Stimulated activated naive B cell treated with anti-CD40 and anti-IgM and Interleukin-4, amounts not matched to agents 10 μg/mL and 1 μg/mL and 100 μg/mL, for 72 hours (primary cell): ENCODE data around the gene ZNF700.
"Not testable (repeated sequence)": the region's sequence is repeated elsewhere in the genome, so short reads cannot be mapped to it uniquely, and the experiment has no call there.

Experiments used
- ATAC-seq, 2 donors: fragments of 150-1000 bp; cut with Tn5 transposase; replicated peaks; 2 replicates each; pipeline ENCODE4 v1.10.0; 2021; ENCODE audit warnings: moderate library complexity in 1 of 2
- DNase-seq: peaks from one replicate; pipeline ENCODE4 v3.0.0; 2021
- H3K27ac Mint-ChIP-seq: one replicate; pipeline ENCODE4 v1.8.0; 2022; ENCODE audit warnings: mild to moderate bottlenecking, mixed read lengths
- H3K27me3 Mint-ChIP-seq, 2 donors: one replicate each; pipeline ENCODE4 v1.8.0; 2022; ENCODE audit warnings: mixed read lengths in 2 of 2
- H3K36me3 Mint-ChIP-seq, 2 donors: one replicate each; pipeline ENCODE4 v1.8.0; 2022; ENCODE audit warnings: mixed read lengths in 2 of 2, mild to moderate bottlenecking in 1 of 2
- H3K4me1 Mint-ChIP-seq, 2 donors: one replicate each; pipeline ENCODE4 v1.8.0; 2022; ENCODE audit warnings: mixed read lengths in 2 of 2, mild to moderate bottlenecking in 1 of 2
- H3K4me3 Mint-ChIP-seq, 2 donors: one replicate each; pipeline ENCODE4 v1.8.0; 2022; ENCODE audit warnings: mild to moderate bottlenecking in 2 of 2, mixed read lengths in 2 of 2, moderate library complexity in 1 of 2
- H3K9me3 Mint-ChIP-seq, 2 donors: one replicate each; pipeline ENCODE4 v1.8.0; 2022; ENCODE audit warnings: mixed read lengths in 2 of 2, mild to moderate bottlenecking in 1 of 2

Gene ZNF700

GRCh38 chr19:11914417-11915051 lies 10.4 kb upstream of the ZNF700 start:
- H3K27ac Mint-ChIP-seq, H3K36me3 Mint-ChIP-seq, H3K4me3 Mint-ChIP-seq, H3K27me3 Mint-ChIP-seq, ATAC-seq, DNase-seq, H3K4me1 Mint-ChIP-seq: not testable (repeated sequence)
- peaks cover 9 to 13% of the 10 kb centered on the region in 2 donors for H3K9me3 Mint-ChIP-seq

GRCh38 chr19:11921852-11922495 lies 2.9 kb upstream of the ZNF700 start:
- DNase-seq (no peak), ATAC-seq (no peak)
- peaks cover 0 to 3% of the 10 kb centered on the region in 2 donors for H3K27me3 Mint-ChIP-seq
- H3K4me1 Mint-ChIP-seq, result peaks cover 22 to 34% of the 10 kb centered on the region in 2 donors
- no peak overlapping the region for H3K4me3 Mint-ChIP-seq
- H3K36me3 Mint-ChIP-seq, result peaks cover 5 to 11% of the 10 kb centered on the region in 2 donors
- no peaks in the 10 kb centered on the region for H3K9me3 Mint-ChIP-seq
- H3K27ac Mint-ChIP-seq, result no peak overlapping the region

DNA sequence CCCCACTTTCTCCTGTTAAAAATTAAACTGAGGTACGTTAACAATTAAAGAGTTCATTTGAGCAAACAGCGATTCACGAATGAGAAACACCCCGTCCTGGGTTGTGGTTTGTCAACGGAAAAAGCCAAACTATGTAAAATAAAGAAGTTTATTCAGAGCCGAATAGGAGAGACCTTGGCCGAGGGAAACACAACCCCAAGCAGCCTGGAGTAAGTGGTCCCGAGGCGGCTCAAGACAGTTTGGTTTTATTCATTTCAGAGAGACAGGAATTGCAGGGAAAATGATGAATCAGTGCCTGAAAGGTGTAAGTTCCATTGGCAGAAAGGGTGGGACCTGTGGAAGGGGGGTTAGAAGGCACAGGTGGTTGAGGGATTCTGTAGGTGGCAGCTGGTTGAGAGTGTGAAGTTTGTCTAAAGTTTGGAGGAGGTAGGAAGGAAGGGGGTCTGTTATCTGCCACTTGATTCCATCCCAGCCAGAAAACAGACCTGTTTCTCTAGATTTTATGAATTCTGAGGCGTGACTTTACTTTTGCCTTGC lies 812 bp downstream of the ZNF700 start:
- H3K9me3 Mint-ChIP-seq, ATAC-seq, H3K27me3 Mint-ChIP-seq, DNase-seq: not testable (repeated sequence)
- Mint-ChIP-seq H3K36me3 (peaks cover 5 to 26% of the 10 kb centered on the region in 2 donors), H3K4me1 (peaks cover 34 to 55% of the 10 kb centered on the region in 2 donors), H3K27ac (peak overlapping the region; percentile 100), H3K4me3 (peak overlapping the region; percentile 89 to 95)

- no peak for DNase-seq
- H3K9me3 Mint-ChIP-seq, result peaks cover 0 to 3% of the 10 kb centered on the region in 2 donors
- H3K4me3 Mint-ChIP-seq, result no peak overlapping the region
- H3K27ac Mint-ChIP-seq, result no peak overlapping the region
- H3K27me3 Mint-ChIP-seq, result peaks cover 0 to 3% of the 10 kb centered on the region in 2 donors
- ATAC-seq, result no peak
- H3K36me3 Mint-ChIP-seq, result peaks cover 12 to 32% of the 10 kb centered on the region in 2 donors
- H3K4me1 Mint-ChIP-seq, result peaks cover 40 to 64% of the 10 kb centered on the region in 2 donors
Measured at GRCh38 chr19:11927227-11927626, 2.3 kb downstream of the ZNF700 start.

- ATAC-seq (peak in 1 of 2 donors; percentile 42), DNase-seq (no peak)
- Mint-ChIP-seq H3K4me3 (peak overlapping the region in 1 of 2 donors; percentile 1), H3K36me3 (peaks cover 21 to 43% of the 10 kb centered on the region in 2 donors), H3K27me3 (no peaks in the 10 kb centered on the region), H3K27ac (peak overlapping the region; percentile 65), H3K9me3 (peaks cover 0 to 5% of the 10 kb centered on the region in 2 donors), H3K4me1 (peaks cover 26 to 39% of the 10 kb centered on the region in 2 donors)
Measured at GRCh38 chr19:11931051-11931450, 6.1 kb downstream of the ZNF700 start.

DNA sequence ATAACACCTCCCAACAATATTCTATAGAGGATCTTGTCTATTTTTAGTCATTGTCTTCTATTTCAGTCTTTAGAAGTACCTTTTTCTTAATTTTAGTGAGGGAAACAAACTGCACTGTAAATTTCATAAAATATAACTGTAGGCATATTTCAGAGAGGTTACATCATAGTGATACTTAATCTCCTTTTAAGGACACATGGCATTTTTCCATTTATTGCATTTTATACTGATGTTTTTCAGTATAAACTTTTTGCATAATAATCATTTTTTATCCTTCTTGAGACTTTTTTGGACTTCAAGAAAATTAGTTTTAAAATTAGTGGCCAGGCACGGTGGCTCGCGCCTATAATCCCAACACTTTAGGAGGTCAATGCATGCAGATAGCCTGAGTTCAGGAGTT lies 6.6 kb downstream of the ZNF700 start:
- Mint-ChIP-seq H3K27me3 (no peaks in the 10 kb centered on the region), H3K4me1 (peaks cover 27 to 38% of the 10 kb centered on the region in 2 donors), H3K27ac (no peak overlapping the region), H3K36me3 (peaks cover 24 to 46% of the 10 kb centered on the region in 2 donors), H3K4me3 (no peak overlapping the region), H3K9me3 (peaks cover 4 to 8% of the 10 kb centered on the region in 2 donors)
- DNase-seq, result no peak
- ATAC-seq, result no peak

- peaks cover 51 to 58% of the 10 kb centered on the region in 2 donors for H3K36me3 Mint-ChIP-seq
- H3K27ac Mint-ChIP-seq, ATAC-seq, H3K27me3 Mint-ChIP-seq, DNase-seq, H3K4me3 Mint-ChIP-seq: not testable (repeated sequence)
- H3K4me1 Mint-ChIP-seq, result peaks cover 12% of the 10 kb centered on the region in 2 donors
- H3K9me3 Mint-ChIP-seq, result peaks cover 7 to 10% of the 10 kb centered on the region in 2 donors
Measured at GRCh38 chr19:11935829-11936228, 10.9 kb downstream of the ZNF700 start.

- Mint-ChIP-seq H3K9me3 (peaks cover 18% of the 10 kb centered on the region in 2 donors), H3K36me3 (peaks cover 59 to 70% of the 10 kb centered on the region in 2 donors), H3K4me1 (peaks cover 13 to 17% of the 10 kb centered on the region in 2 donors), H3K27ac (peak overlapping the region; percentile 14)
- ATAC-seq, DNase-seq, H3K4me3 Mint-ChIP-seq, H3K27me3 Mint-ChIP-seq: not testable (repeated sequence)
Measured at GRCh38 chr19:11938383-11938782, 13.5 kb downstream of the ZNF700 start.

GRCh38 chr19:11941361-11941887 lies 16.5 kb downstream of the ZNF700 start:
- Mint-ChIP-seq H3K36me3 (peaks cover 71 to 85% of the 10 kb centered on the region in 2 donors), H3K9me3 (peaks cover 19 to 31% of the 10 kb centered on the region in 2 donors), H3K4me1 (peaks cover 11 to 13% of the 10 kb centered on the region in 2 donors), H3K27ac (peak overlapping the region; percentile 51)
- not testable (repeated sequence) for H3K4me3 Mint-ChIP-seq, H3K27me3 Mint-ChIP-seq, ATAC-seq, DNase-seq

- DNase-seq (peak; percentile 48), ATAC-seq (peak; percentile 73 to 92)
- Mint-ChIP-seq H3K36me3 (peaks cover 72 to 87% of the 10 kb centered on the region in 2 donors), H3K27me3 (no peaks in the 10 kb centered on the region), H3K4me1 (peaks cover 9 to 13% of the 10 kb centered on the region in 2 donors), H3K27ac (peak overlapping the region; percentile 85), H3K9me3 (peaks cover 19 to 33% of the 10 kb centered on the region in 2 donors), H3K4me3 (peak overlapping the region in 1 of 2 donors; percentile 39)
Measured at GRCh38 chr19:11942008-11942842, 17.3 kb downstream of the ZNF700 start.

DNA sequence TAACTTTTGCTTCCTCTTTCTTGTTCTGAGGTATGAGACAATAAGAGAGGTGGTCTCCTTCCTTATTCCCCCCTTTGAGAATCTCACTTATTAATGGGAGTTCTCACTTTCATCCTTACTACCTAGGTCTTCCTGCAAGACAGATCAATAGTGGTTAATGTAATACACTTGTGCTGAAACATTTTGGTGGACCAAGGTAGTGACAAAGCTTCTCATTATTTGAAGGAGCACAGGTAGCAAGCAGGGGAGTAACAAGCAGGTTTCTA lies 17.9 kb downstream of the ZNF700 start:
- Mint-ChIP-seq H3K9me3 (peaks cover 19 to 34% of the 10 kb centered on the region in 2 donors), H3K27ac (peak overlapping the region; percentile 79), H3K27me3 (no peaks in the 10 kb centered on the region), H3K36me3 (peaks cover 74 to 87% of the 10 kb centered on the region in 2 donors), H3K4me1 (peaks cover 9 to 13% of the 10 kb centered on the region in 2 donors), H3K4me3 (no peak overlapping the region)
- no peak for ATAC-seq
- DNase-seq, result no peak

DNA sequence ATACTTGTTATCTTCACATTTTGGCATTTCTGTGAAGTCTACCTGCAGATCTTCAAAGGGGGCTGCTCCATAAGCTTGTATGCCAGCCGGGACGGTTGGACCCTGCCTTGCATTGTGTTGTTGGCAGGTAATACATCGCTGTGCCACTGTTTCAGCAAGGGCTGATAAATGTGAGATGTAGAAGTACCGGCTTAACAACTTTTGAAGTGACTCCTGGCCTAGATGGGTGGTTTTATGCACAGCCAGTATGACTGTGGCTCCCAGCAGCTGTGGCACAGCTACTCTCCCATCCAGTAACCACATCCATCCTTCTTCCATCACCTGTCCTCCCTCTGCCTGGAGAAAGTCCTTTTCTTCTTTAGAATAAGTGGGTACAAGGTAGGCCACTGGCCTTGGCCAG lies 19.7 kb downstream of the ZNF700 start:
- H3K27me3 Mint-ChIP-seq, result no peaks in the 10 kb centered on the region
- peaks cover 82 to 96% of the 10 kb centered on the region in 2 donors for H3K36me3 Mint-ChIP-seq
- H3K4me1 Mint-ChIP-seq, result peaks cover 9 to 13% of the 10 kb centered on the region in 2 donors
- peaks cover 26 to 40% of the 10 kb centered on the region in 2 donors for H3K9me3 Mint-ChIP-seq
- DNase-seq (no peak), ATAC-seq (no peak)
- no peak overlapping the region for H3K27ac Mint-ChIP-seq
- H3K4me3 Mint-ChIP-seq, result no peak overlapping the region

- DNase-seq, result no peak
- H3K4me3 Mint-ChIP-seq, result no peak overlapping the region
- no peak for ATAC-seq
- no peaks in the 10 kb centered on the region for H3K4me1 Mint-ChIP-seq
- H3K27ac Mint-ChIP-seq, result no peak overlapping the region
- H3K27me3 Mint-ChIP-seq, result no peaks in the 10 kb centered on the region
- H3K36me3 Mint-ChIP-seq, result peaks cover 82 to 91% of the 10 kb centered on the region in 2 donors
- H3K9me3 Mint-ChIP-seq, result peaks cover 21 to 44% of the 10 kb centered on the region in 2 donors
Measured at GRCh38 chr19:11948646-11949045, 23.7 kb downstream of the ZNF700 start.

GRCh38 chr19:11949201-11949600 lies 24.3 kb downstream of the ZNF700 start:
- Mint-ChIP-seq H3K27ac (peak overlapping the region; percentile 79), H3K9me3 (peaks cover 21 to 40% of the 10 kb centered on the region in 2 donors), H3K36me3 (peaks cover 77 to 89% of the 10 kb centered on the region in 2 donors), H3K4me1 (no peaks in the 10 kb centered on the region), H3K4me3 (no peak overlapping the region), H3K27me3 (no peaks in the 10 kb centered on the region)
- DNase-seq (no peak), ATAC-seq (no peak)
